HG02870 (cell line): ENCODE data around the gene SAT1.

ENCODE experiments used
- ATAC-seq: cut with Tn5 transposase; IDR thresholded peaks from one replicate; pipeline ENCODE4 v1.9.1; 2021; ENCODE audit warnings: mild to moderate bottlenecking, moderate library complexity; ENCODE audit not compliant: unreplicated experiment

SAT1 gene

DNA sequence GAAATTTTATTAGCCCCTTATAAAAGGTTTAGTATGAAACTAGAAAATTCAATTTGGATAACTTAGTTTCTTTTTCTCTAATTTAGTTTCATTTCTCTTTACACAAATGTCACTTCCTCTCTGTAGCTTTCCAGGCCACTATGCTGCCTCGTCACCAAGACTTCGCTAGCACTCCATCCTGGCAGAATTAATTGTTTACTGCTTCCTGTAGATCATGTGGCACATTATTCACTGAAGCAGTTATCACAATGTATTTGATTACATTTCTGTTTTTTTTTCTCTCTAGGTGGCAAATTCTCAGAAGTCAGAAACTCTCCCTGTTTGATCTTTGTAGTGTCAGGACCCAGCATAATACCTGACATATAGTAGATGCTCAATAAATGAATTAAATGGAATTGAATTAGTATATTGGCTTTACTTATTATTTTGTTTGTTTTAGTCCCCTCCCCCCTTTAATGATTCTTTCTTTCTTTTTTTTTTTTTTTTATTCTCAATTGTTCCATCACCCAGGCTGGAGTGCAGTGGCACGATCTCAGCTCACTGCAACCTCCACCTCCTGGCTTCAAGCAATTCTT, 9.3 kb upstream of the SAT1 start:
- peak; percentile 71 for ATAC-seq

DNA sequence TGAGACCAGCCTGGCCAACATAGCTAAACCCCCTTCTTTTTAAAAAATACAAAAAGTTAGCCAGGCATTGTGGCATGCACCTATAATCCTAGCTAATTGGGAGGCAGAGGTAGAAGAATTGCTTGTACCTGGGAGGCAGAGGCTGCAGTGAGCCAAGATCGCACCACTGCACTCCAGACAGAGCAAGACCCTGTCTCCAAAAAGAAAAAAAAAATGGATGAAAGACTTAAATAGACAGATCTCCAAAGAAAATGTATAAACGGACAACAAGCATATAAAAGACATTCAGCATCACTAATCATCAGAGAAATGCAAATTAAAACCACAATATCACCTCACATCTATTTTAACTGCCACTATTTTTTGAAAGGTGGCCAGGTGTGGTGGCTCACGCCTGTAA, 6.6 kb upstream of the SAT1 start:
- ATAC-seq = no peak

DNA sequence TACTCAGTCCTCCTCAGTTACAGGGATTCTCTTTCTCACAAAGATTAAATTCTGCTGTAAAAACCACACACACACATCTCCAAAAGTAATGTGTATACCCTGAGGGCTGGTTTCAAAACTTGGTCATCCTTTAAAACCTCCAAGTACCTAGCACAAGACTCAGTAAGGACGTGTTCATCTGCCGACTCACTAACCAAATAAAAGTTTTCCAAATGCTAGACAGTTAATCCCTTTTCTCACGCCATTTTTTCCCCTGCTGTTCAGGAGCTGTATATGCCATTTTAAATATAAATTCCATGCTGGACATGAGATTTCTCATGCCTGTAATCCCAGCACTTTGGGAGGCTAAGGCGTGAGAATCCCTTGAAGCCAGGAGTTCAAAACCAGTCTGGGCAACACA, 3.9 kb upstream of the SAT1 start:
- no peak for ATAC-seq

DNA sequence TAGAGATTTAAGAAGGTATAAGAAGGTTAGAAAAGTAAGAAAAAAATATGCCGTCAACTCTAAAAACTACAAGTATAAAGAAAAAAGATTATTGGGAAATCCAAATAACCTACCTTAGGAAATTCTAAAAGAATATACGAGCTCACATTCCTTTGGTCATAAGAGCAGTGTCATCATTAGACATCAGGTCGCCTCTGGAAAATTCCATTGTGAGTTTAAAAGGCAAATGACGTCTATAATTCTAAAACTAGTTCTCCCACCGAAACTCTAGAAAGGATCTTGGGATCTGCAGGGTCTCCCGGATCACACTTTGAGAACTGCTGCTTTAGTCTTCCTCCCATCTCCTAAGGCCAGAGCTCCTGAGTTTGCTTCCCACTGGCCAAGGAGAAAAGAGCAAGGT, 518 bp upstream of the SAT1 start:
- no peak for ATAC-seq

DNA sequence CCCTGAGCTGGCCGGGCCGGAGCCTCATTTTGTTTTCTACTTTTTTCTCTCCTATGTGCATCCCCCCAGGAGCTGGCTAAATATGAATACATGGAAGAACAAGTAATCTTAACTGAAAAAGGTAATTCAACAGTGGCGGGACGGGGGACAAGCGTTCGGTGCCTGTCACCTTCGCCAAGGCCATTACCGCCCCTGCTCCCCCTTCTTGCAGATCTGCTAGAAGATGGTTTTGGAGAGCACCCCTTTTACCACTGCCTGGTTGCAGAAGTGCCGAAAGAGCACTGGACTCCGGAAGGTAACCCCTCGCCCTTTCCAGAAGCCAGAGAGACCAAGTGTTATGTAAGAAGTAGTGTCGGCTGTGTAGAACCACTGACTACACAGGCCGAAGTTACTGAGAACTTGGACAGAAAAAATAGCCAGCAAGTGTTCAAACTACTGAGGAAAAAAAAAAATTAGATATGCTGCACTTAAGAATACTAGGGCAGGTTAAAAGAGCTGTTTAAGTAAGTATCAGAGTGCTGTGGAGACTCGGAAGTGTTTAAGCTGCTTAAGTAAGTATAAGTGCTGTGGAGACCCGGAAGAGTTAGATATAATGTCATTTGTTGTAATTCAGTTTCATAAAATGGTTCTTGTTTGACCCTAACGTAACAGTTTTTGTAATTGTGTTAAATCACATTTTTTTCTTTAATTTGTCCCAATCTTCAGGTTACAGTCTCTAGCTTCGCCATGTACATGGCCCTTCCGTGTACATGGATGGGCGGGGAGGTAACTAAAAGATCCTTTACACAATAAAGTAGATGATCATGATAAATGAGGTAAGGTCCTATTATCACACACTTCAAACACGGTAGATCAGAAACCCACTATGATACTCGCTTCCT, 856 bp downstream of the SAT1 start:
- ATAC-seq = no peak

DNA sequence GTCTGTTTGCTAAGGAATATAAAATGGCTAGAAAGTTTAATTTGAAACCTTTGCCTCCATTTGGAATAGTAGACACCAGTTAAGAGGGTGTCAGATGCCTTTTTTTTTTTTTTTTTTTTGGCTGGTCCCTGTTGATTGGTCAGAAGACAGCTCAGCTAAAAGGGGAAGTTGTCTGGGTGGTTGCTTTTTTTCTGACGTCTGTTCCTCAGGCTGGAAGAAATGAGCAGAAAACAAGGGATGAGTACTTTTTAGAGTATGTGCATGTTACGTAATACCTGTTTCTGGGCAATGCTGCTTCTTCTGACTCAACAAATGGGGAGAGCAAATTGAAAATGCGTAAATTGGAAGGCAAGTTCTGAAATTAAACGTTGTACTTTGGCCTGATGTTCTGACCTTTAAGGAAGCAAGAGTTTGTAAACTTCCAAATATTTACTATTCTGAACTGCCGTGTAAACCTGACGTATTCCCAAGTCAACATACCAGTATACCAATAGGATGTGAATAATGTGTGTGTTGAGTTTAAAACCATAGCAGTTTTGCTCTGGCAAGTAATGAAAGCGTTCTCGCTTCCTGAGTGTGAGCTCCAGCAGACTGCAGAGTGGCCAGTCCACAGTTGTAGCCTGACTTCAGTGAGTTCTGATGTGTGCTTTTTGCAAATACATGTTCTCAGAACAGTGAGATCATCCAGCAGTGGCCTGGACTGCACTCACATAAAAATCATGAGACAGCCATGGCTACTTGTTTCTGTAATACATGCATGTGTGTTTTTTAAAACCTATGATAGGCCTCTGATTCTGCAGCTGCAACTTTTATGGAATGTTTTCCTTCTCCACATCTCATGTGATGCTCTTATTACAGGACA, 1.7 kb downstream of the SAT1 start:
- no peak for ATAC-seq

DNA sequence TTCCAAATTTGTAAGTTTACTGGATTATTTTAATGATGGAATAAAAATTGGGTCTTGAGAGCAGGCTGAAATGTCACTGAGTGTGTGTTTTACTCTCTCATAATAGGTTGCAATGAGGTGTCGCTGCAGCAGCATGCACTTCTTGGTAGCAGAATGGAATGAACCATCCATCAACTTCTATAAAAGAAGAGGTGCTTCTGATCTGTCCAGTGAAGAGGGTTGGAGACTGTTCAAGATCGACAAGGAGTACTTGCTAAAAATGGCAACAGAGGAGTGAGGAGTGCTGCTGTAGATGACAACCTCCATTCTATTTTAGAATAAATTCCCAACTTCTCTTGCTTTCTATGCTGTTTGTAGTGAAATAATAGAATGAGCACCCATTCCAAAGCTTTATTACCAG, 2.6 kb downstream of the SAT1 start:
- no peak for ATAC-seq

DNA sequence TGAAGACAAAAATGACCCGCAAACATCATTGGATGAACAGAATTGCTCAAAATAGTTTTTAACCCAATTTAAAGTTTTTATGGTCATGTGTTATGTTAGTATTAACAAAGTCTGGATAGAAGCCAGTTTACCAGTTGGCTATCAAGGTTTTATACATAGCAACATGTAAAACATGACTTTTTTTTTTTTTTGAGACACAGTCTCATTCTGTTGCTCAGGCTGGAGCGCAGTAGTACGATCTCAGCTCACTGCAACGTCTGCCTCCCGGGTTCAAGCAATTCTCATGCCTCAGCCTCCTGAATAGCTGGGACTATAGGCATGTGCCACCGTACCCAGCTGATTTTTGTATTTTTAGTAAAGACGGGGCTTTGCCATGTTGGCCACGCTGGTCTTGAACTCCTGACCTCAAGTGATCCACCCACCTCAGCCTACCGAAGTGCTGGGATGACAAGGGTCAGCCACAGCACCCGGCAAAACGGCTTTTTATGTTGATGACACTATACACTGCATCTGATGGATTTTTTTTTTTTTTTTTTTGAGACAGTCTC, 3.4 kb downstream of the SAT1 start:
- no peak for ATAC-seq

DNA sequence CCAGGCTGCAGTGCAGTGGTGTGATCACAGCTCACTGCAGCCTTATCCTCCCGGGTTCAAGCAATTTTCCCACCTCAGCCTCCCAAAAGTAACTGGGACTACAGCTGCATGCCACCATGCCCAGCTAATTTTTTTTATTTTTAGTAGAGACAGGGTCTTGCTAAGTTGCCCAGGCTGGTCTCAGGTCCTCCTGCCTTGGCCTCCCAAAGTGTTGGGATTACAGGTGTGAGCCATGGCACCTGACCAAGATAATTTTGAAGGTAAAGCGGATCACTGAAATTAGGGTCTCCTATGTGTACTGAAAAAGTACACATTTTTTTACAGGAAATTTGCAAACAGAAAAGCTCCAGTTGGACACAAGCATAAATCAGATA, 4.8 kb downstream of the SAT1 start:
- no peak for ATAC-seq

DNA sequence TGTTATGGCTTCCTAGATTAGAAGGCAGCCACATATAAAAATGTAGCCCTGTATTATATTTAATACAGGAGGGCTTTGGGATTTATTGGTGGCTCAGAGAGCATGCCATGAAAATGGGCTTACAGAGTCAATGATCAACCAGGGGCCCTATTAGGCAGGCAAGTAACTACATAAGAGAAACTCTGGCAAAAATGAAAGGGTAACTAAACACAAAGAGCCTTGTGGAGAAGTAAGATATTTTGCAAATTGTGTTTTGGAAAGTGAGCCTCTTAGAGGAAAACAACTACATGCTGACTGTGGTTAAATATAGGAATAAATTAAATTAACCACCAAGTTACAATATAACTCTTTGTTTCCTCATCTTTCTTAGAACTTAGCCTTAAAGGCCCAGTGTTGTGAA, 5.5 kb downstream of the SAT1 start:
- ATAC-seq = no peak

DNA sequence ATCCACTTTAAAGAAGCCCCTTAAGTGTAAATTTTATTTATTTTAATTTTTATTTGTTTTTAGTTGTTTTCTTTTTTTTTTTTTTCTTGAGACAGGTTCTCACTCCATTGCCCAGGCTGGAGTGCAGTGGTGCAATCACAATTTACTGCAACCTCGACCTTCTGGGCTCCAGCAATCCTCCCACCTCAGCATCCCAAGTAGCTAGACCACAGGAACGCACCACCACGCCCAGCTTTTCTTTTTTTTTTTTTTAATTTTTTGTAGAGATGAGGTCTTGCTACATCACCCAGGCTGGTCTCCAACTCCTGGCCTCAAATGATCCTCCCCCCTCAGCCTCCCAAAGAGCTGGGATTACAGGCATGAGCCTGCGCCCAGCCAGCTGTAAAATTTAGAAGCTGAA, 6.0 kb downstream of the SAT1 start:
- no peak for ATAC-seq

DNA sequence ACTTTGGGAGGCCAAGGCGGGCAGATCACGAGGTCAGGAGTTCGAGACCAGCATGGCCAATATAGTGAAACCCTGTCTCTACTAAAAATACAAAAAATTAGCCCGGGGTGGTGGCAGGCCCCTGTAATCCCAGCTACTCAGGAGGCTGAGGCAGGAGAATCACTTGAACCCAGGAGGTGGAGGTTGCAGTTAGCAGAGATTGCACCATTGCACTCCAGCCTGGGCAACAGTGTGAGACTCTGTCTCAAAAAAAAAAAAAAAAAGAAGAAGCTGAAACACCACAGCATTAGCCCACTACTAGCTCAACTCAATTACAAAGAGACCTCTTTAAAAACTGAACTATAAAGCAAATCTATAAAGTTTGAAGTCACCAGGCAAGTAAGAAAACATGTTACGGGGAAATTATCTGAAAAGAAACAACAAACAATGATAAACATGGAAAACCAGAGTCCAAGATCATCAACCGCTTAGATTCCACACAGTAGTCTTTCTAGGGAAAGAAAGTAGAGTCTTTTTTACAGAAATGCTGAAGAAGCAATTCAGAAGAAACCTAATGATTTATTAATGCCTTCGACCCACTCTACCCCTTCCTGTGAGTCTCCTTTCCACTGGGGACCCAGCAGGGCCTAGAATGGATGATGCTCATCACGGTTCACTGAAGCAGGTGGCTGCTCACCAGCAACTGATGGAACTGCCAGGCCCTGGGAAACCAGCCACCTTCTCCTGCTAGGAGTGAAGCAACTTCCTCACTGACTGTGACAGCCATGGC, 6.6 kb downstream of the SAT1 start:
- ATAC-seq = no peak

DNA sequence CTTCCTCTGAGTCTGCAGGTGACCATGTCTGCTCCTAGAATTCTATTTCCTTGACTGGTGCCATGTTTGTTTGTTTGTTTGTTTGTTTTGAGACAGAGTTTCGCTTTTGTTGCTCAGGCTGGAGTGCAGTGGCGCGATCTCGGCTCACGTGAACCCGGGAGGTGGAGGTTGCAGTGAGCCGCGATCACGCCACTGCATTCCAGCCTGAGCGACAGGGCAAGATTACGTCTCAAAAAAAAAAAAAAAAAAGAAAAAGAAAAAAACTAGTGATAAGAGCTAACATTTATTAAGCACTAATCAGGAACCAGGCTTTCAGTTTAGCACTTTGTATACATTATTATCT, 7.2 kb downstream of the SAT1 start:
- ATAC-seq = no peak

DNA sequence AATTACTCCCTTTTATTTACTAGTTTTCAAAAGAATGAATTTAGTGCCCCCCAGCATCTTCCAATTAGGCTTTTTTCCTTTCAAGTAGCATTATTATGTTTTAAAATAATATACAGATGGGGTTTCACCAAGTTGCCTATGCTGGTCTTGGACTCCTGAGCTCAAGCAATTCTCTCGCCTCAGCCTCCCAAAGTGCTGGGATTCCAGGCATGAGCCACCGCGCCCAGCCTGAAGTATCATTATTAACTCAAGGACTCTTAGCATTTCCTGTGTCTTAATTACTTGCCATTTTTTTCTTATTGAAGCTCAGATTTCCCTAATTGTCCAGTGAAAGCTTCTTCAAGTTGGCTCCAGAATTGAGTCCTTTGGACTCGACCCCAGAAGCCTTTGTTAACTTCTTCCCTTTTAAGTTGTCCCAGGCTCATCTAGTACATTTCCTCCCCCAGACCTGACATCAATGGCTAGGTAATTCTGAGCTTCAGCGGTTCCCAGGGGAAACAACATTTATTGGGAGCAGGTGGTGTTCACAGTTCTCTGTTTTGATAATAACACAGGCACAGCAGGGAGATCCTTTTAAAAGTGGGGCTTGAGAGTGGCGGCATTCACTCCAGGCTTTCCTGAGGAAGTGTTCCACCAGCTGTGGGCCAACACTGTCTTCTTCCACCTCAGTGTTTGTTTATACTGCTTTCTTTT, 10.0 kb downstream of the SAT1 start:
- ATAC-seq = no peak

DNA sequence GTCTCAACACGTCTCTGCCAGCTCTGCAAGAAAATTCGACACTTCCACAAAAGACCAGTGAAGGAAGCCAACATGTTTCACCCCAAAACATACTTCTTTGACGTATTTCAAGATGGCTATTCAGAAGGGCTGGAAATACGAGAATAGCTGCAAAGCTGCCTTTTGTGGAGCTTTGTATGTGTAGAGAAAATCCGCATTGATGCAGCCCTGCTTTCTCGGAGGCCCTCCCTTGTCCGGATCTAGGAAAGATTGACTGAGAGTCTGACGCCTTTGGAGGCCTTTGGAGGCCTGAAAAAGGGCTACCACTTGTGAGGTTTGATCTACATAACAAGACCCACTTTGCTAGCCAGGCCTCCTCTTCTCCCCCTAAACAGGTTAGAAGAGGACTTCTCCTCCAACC, 12.2 kb downstream of the SAT1 start:
- no peak for ATAC-seq

DNA sequence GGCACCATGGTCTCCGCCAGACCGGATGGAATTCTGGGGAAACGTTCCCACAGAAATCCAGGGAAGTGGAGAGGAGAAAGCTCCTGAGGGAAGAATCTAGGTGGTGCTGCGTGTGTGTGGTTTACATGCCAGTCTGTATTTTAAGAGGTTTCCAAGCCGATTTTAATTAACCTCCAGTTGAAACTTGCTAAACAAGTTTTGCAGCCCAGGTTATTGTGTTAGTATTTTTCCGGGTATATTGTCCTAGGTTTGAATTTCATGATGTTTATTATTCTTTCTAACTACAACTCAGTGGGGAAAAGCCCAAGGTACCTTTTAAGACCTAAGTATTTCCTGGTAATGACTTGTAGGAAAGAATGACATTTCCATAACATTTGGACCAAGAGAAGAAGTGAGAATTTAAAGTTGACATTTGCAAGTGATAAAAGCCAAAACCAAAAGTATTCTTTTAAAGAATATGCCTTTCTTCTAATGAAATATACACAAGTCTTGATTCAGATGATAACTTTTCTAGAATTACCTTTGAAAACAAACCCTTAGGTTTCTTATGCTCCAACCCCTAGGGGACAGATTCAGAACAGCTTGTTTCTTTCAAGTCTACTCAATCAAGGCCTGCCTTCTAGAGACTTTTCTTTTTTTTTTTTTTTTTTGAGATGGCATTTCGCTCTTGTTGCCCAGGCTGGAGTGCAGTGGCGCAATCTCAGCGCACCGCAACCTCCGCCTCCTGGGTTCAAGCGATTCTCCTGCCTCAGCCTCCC, 14.6 kb downstream of the SAT1 start:
- ATAC-seq = no peak

DNA sequence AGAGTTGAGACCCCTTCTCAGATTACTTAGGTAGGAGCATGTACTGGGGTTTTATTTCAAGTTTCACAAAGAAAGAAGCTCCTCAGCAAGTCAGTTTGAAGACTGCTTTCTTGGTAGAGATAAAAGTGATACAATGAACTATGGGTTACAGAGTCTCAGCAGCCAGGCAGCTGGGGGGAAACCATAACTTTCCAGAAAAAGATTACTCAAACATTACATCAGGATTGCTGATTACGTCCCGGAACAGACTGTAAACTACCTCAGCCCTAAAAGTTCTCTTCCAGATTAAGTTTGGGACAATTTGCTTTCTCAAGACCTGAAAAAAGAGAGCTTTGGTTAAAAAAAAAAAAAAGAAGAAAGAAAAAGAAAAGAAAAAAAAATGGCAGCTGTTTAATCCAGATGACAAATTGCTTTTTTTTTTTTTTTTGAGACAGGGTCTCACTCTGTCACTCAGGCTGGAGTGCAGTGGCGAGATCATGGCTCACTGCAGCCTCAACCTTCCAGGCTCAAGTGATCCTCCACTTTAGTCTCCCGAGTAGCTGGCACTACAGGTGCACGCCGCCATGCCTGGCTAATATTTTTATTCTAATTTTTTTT, 16.6 kb downstream of the SAT1 start:
- ATAC-seq = no peak

DNA sequence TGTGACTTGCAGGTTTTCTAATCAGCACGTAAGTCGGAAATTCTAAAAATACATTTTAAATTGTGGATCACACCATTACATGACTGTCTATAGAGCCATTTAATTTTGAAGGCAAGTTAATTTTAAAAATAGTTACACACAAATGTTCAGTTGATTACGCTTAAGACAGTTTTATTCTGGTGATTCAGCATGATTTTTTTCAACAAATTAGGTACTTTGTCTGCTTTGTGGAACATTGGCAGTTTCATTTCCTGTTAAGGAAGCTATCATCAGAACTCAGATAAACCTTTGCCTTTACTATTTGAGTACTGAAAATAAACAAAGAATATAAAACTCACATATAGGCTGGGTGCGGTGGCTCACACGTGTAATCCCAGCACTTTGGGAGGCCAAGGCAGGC, 19.5 kb downstream of the SAT1 start:
- no peak for ATAC-seq

DNA sequence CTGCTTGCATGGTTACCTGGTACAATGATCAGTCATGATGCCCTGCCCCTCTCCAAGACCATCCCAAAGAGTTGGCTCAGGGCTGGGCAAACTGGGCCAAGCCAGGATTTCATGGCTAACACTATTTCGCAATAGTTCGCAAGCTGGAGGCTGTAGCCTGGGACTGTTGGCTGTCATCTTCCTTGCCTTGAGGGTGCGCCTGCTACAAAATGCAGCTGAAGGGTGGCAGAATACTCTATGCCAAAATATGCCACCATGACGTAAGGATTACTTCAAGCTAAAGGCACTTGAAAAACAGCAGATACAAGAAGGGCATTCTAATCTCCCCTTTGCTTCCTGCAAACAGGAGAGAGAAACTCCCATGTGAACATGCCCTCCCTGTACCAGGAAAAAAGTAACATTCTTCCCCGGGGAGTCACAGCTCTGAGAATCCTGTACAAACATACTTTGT, 21.0 kb downstream of the SAT1 start:
- no peak for ATAC-seq
